ENCODE results near the gene NEIL3.

GRCh38 chr4:177321647-177322046, 12.0 kb downstream of the NEIL3 start:
- TF ChIP-seq POLR2AphosphoS5 (IDR thresholded peaks at IDR 0.05; ENCODE audit: borderline replicate concordance, low read depth, low read length), result no peak
- no peak for TF ChIP-seq EZH2 (IDR thresholded peaks at IDR 0.05)
- no peak for TF ChIP-seq FOXP2 (optimal IDR thresholded peaks at IDR 0.05; ENCODE audit: control extremely low read depth, extremely low read length, insufficient read depth)

Data from SK-N-MC (cell line).